Mucosa of descending colon (tissue), 3 donors: ENCODE results near the gene COL17A1. TPM values are rescaled to one million over a fixed set of nuclear protein-coding genes. Genes with fewer than 3 reads are reported as not detected.

Experiments used
- ATAC-seq: fragments of 200-7000 bp; cut with Tn5 transposase; one replicate; pipeline ENCODE4 v1.9.1; 2020; ENCODE audit warnings: mild to moderate bottlenecking, moderate library complexity
- DNase-seq, 3 donors: peaks; one replicate each; pipeline ENCODE4 v3.0.0-alpha.2; 2020
- H3K36me3 ChIP-seq: fragments of 200-600 bp; one replicate; pipeline ENCODE4 v1.8.0; 2021; ENCODE audit warnings: low read depth, mild to moderate bottlenecking
- H3K4me1 ChIP-seq: fragments of 200-600 bp; one replicate; pipeline ENCODE4 v1.8.0; 2021; ENCODE audit warnings: low read depth, mild to moderate bottlenecking
- H3K4me3 ChIP-seq: fragments of 200-600 bp; one replicate; pipeline ENCODE4 v1.8.0; 2021; ENCODE audit warnings: mild to moderate bottlenecking
- H3K9me3 ChIP-seq: fragments of 200-600 bp; one replicate; pipeline ENCODE4 v1.8.0; 2021; ENCODE audit warnings: mild to moderate bottlenecking
- intact Hi-C, 2 donors: fragments of 100-400 bp; cut with DNase I in 1 of 2; cut with micrococcal nuclease in 1 of 2; formaldehyde crosslinking; loops; one replicate each; pipeline versions ENCODE4 v1.11.0 to v1.11.1; 2022; cut with DNase I, micrococcal nuclease
- total RNA-seq, 3 donors: library from RNA; stranded (reverse); fragmentation: NEBNext Ultra II Directional in 2 of 3; extraction: Animal tissue kit (Norgen Biotek cat#: 25700) in 2 of 3; gene quantifications; one replicate each; pipeline versions ENCODE4 v1.2.1 to v1.2.4, GENCODE V29; 2021 to 2023
- TF ChIP-seq, protein P1 (sequence below): fragments of 200-600 bp; IDR thresholded peaks from one replicate; pipeline ENCODE4 v1.8.0; 2022; ENCODE audit warnings: antibody characterized with exemption, mild to moderate bottlenecking
- donor health status: DM: no; HTN: no; CAD: no; lungs with moderate emphysema.
- donor health status: DM: no; HTN: no; CAD: no.
- donor health status: DM: no; HTN: yes; CAD: no.

Gene COL17A1
- total RNA-seq, 3 donors from 2014 or later: 95.1 to 284 (median 119) TPM

DNA sequence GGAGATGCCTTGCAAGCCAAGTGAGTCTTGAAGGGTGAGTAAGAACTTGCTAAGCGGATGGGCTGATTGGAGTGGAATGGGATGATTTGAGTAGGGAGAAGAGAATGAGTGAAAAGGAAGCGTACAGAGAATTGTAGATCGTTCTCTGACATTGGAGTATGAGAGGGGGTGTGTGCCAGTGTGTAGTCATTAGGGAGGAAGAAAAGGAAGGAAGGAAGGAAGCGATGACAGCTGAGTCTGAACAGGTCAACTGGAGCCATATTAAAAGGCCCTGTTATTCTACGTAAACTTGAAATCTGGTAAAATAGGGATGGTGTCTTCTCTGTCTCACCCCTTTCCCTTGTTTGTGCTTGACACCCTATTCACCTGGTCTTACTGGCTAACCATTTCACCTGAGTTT lies 63.7 kb downstream of the COL17A1 start:
- TF ChIP-seq, protein P1, sequence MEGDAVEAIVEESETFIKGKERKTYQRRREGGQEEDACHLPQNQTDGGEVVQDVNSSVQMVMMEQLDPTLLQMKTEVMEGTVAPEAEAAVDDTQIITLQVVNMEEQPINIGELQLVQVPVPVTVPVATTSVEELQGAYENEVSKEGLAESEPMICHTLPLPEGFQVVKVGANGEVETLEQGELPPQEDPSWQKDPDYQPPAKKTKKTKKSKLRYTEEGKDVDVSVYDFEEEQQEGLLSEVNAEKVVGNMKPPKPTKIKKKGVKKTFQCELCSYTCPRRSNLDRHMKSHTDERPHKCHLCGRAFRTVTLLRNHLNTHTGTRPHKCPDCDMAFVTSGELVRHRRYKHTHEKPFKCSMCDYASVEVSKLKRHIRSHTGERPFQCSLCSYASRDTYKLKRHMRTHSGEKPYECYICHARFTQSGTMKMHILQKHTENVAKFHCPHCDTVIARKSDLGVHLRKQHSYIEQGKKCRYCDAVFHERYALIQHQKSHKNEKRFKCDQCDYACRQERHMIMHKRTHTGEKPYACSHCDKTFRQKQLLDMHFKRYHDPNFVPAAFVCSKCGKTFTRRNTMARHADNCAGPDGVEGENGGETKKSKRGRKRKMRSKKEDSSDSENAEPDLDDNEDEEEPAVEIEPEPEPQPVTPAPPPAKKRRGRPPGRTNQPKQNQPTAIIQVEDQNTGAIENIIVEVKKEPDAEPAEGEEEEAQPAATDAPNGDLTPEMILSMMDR: no peak
- intact Hi-C loops: no loop called here
- Histone ChIP-seq H3K9me3 (no peaks in the 10 kb centered on the region), H3K4me3 (no peak overlapping the region), H3K4me1 (no peaks in the 10 kb centered on the region), H3K36me3 (peaks cover 7% of the 10 kb centered on the region)
- ATAC-seq: no peak
- no peak for DNase-seq

DNA sequence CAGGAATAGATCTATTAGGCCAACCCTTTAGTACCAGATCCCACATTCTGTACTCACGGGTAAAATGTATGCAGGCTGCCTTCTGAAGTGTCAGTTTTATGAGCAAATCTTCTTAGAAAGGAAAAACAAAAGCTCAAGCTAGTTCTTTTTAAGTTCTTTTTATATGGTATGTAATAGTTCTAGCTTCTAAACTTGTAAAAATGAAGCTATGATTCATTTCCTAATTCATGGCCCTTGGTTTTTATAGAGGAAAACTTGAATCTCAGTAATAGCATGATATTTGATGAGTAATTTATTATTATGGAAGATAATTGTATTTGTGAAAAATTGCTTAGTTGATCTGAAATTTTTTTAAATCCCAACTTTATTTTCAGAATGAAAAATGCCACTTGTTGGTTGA lies 64.4 kb downstream of the COL17A1 start:
- peaks cover 7% of the 10 kb centered on the region for H3K36me3 ChIP-seq
- no peak for DNase-seq
- no peak overlapping the region for H3K4me3 ChIP-seq
- intact Hi-C loops: no loop called here
- no peaks in the 10 kb centered on the region for H3K4me1 ChIP-seq
- no peak for ATAC-seq
- no peaks in the 10 kb centered on the region for H3K9me3 ChIP-seq
- TF ChIP-seq, protein P1: no peak

GRCh38 chr10:104020020-104020419 lies 65.7 kb downstream of the COL17A1 start:
- Histone ChIP-seq H3K9me3 (no peaks in the 10 kb centered on the region), H3K36me3 (peaks cover 7% of the 10 kb centered on the region), H3K4me1 (no peaks in the 10 kb centered on the region), H3K4me3 (no peak overlapping the region)
- DNase-seq (no peak), ATAC-seq (no peak)
- TF ChIP-seq, protein P1: no peak
- intact Hi-C loops: no loop called here

GRCh38 chr10:104018471-104018870 lies 67.2 kb downstream of the COL17A1 start:
- TF ChIP-seq, protein P1: no peak
- intact Hi-C loops: no loop called here
- no peak for ATAC-seq

GRCh38 chr10:104016661-104017060 lies 69.0 kb downstream of the COL17A1 start:
- Histone ChIP-seq H3K4me3 (no peak overlapping the region), H3K36me3 (no peaks in the 10 kb centered on the region), H3K9me3 (no peaks in the 10 kb centered on the region), H3K4me1 (no peaks in the 10 kb centered on the region)
- ATAC-seq (no peak), DNase-seq (no peak)
- intact Hi-C loops: no loop called here
- TF ChIP-seq, protein P1: no peak

More at GRCh38 chr10:104018471-104018870, 67.2 kb downstream of the COL17A1 start:
- Histone ChIP-seq H3K9me3 (no peaks in the 10 kb centered on the region), H3K4me1 (no peaks in the 10 kb centered on the region), H3K36me3 (peaks cover 7% of the 10 kb centered on the region), H3K4me3 (no peak overlapping the region)
- DNase-seq: no peak

DNA sequence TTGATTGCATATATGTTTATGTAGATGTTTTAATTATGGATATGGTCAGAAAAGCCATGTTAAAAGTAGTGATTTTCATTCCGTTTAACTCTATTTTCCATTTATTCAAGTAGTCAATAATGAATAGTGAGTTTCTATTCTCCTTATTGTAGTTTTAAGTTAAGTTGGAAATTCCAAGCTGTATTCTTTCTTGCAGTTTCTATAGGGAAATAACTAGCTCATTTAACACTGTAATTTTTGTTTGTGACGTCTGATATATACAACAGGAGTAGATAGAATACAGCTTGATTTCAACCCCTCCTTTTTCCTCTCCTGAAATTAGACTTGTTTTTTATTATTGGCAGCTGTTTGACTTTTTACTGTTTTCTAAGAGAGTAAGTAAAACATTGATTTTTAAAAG lies 71.5 kb downstream of the COL17A1 start:
- Histone ChIP-seq H3K36me3 (no peaks in the 10 kb centered on the region), H3K4me3 (no peak overlapping the region), H3K9me3 (no peaks in the 10 kb centered on the region), H3K4me1 (no peaks in the 10 kb centered on the region)
- DNase-seq: no peak
- intact Hi-C loops: no loop called here
- TF ChIP-seq, protein P1: no peak
- no peak for ATAC-seq
